GM12878 (cell line): ENCODE measurements around the gene PTPN21. TPM values are rescaled to one million over a fixed set of nuclear protein-coding genes. Genes with fewer than 3 reads are reported as not detected.

ENCODE experiments used
- ATAC-seq: fragments of 200-7000 bp; cut with Tn5 transposase; 3 replicates; pipeline ENCODE4 v1.9.1; 2020; ENCODE audit warnings: mild to moderate bottlenecking, moderate library complexity
- BruUV-seq: library from RNA; stranded (reverse); fragments of 400-500 nt; replicated peaks from 2 replicates; lab custom pipeline; 2021; lab: Mats Ljungman, UMichigan
- CTCF ChIA-PET: fragments of 300-600 bp; sonication (Branson Sonifier 250); formaldehyde crosslinking; extraction: SDS; loops from one replicate; lab custom pipeline; 2021; ENCODE audit warnings: inconsistent platforms; lab: Yijun Ruan, JAX
- POLR2A ChIA-PET: fragments of 350-600 bp; formaldehyde crosslinking; extraction: SDS; loops from one replicate; lab custom pipeline; 2021; ENCODE audit warnings: inconsistent platforms; lab: Charles Lee
- RAD21 ChIA-PET: fragments of 300-600 bp; sonication (Branson Sonifier 250); formaldehyde crosslinking; loops from one replicate; lab custom pipeline; 2023; ENCODE audit warnings: antibody characterized with exemption; ENCODE audit not compliant: unreplicated experiment; lab: Charles Lee
- SMC1A ChIA-PET: fragments of 300-600 bp; sonication (Branson Sonifier 250); formaldehyde crosslinking; loops from one replicate; lab custom pipeline; 2023; ENCODE audit not compliant: unreplicated experiment, uncharacterized antibody; lab: Charles Lee
- DNase-seq: peaks from one replicate; pipeline ENCODE4 v3.0.0-alpha.2; 2011; ENCODE audit warnings: low read depth, low spot score
- FAIRE-seq: peaks from 3 replicates; lab custom pipeline; 2011; peaks lifted over from hg19 to GRCh38; lab: Jason Lieb, UNC
- H2AFZ ChIP-seq: 2 replicates; pipeline ENCODE4 v1.6.0; 2011; ENCODE audit warnings: low read depth, low read length, control low read depth; ENCODE audit not compliant: control insufficient read depth
- H3K27ac ChIP-seq: 2 replicates; pipeline ENCODE4 v1.5.1; 2011; ENCODE audit warnings: control low read depth; ENCODE audit not compliant: control insufficient read depth, insufficient read depth
- H3K27me3 ChIP-seq, 2 experiments: replicated peaks in 1 of 2; 2 replicates each; pipeline versions ENCODE4 v1.6.0 to v1.6.1; 2011; ENCODE audit warnings: low read length in 1 of 2; ENCODE audit not compliant: control insufficient read depth in 2 of 2, insufficient read depth in 2 of 2
- H3K36me3 ChIP-seq, 2 experiments: 2 replicates each; pipeline ENCODE4 v1.5.1; 2011; ENCODE audit warnings: low read length in 1 of 2; ENCODE audit not compliant: control insufficient read depth in 2 of 2, insufficient read depth in 2 of 2
- H3K4me1 ChIP-seq: 2 replicates; pipeline ENCODE4 v1.6.1; 2011; ENCODE audit warnings: mild to moderate bottlenecking, low read length, moderate library complexity, mixed read lengths; ENCODE audit not compliant: control insufficient read depth, insufficient read depth
- H3K4me2 ChIP-seq: 2 replicates; pipeline ENCODE4 v1.6.0; 2011; ENCODE audit warnings: control low read depth; ENCODE audit not compliant: control insufficient read depth, insufficient read depth
- H3K4me3 ChIP-seq: fragments of 200-600 bp; sonication (generic); 2 replicates; pipeline ENCODE4 v1.5.1; 2016
- H3K79me2 ChIP-seq: 2 replicates; pipeline ENCODE4 v1.6.0; 2011; ENCODE audit warnings: low read length; ENCODE audit not compliant: control insufficient read depth, insufficient read depth
- H3K9ac ChIP-seq: 2 replicates; pipeline ENCODE4 v1.8.0; 2011; ENCODE audit warnings: low read length, control low read depth, mixed read lengths; ENCODE audit not compliant: control insufficient read depth, insufficient read depth
- H3K9me3 ChIP-seq: replicated peaks from 3 replicates; pipeline ENCODE4 v1.5.1; 2011; ENCODE audit warnings: mild to moderate bottlenecking, low read length; ENCODE audit not compliant: control insufficient read depth, insufficient read depth
- H4K20me1 ChIP-seq: 2 replicates; pipeline ENCODE4 v1.6.0; 2011; ENCODE audit not compliant: control insufficient read depth, insufficient read depth
- CHD2 ChIP-seq: IDR thresholded peaks from 2 replicates; pipeline ENCODE4 v1.6.1; 2011; ENCODE audit warnings: low read depth, low read length, improper control_type of control experiment, borderline replicate concordance
- DPF2 ChIP-seq: fragments of 450-650 bp; IDR thresholded peaks from 2 replicates; pipeline ENCODE4 v1.6.1; 2017; ENCODE audit warnings: mild to moderate bottlenecking
- EGR1 ChIP-seq, 2 experiments: IDR thresholded peaks; 1 replicate in 1 of 2; 2 replicates in 1 of 2; pipeline ENCODE4 v1.6.1; 2011 to 2012; ENCODE audit warnings: low read depth in 2 of 2, low read length in 2 of 2, borderline replicate concordance in 1 of 2, mild to moderate bottlenecking in 1 of 2, moderate library complexity in 1 of 2
- ESRRA ChIP-seq: IDR thresholded peaks from 2 replicates; pipeline ENCODE4 v1.6.1; 2012; ENCODE audit warnings: mild to moderate bottlenecking, low read length, improper control_type of control experiment
- FOXK2 ChIP-seq: fragments of 450-650 bp; IDR thresholded peaks from 2 replicates; pipeline ENCODE4 v1.6.1; 2017; ENCODE audit warnings: mild to moderate bottlenecking, moderate library complexity
- FOXM1 ChIP-seq: IDR thresholded peaks from 2 replicates; pipeline ENCODE4 v1.6.1; 2012; ENCODE audit warnings: low read depth, mild to moderate bottlenecking, inconsistent platforms, low read length, moderate library complexity
- GATAD2B ChIP-seq: fragments of 450-650 bp; conservative IDR thresholded peaks from 2 replicates; pipeline ENCODE4 v1.6.1; 2017; ENCODE audit warnings: low read depth, mild to moderate bottlenecking, moderate library complexity
- HDAC6 ChIP-seq: fragments of 200-600 bp; sonication (generic); IDR thresholded peaks from one replicate; pipeline ENCODE4 v1.8.0; 2017; ENCODE audit warnings: antibody characterized with exemption; ENCODE audit not compliant: unreplicated experiment
- MYC ChIP-seq: IDR thresholded peaks from 2 replicates; pipeline ENCODE4 v1.6.1; 2011; ENCODE audit warnings: mild to moderate bottlenecking, low read length, moderate library complexity, inconsistent platforms; ENCODE audit not compliant: insufficient read depth, insufficient replicate concordance, insufficient read length, severe bottlenecking
- NBN ChIP-seq: fragments of 450-650 bp; IDR thresholded peaks from 2 replicates; pipeline ENCODE4 v1.6.1; 2016
- PAX5 ChIP-seq: IDR thresholded peaks from 2 replicates; pipeline ENCODE4 v1.6.1; 2011; ENCODE audit warnings: low read depth, low read length, borderline replicate concordance
- RBBP5 ChIP-seq: fragments of 200-600 bp; sonication (generic); conservative IDR thresholded peaks from 2 replicates; pipeline ENCODE4 v1.6.1; 2016
- SIX5 ChIP-seq: IDR thresholded peaks from 2 replicates; pipeline ENCODE4 v1.6.1; 2011; ENCODE audit warnings: mild to moderate bottlenecking, low read depth, low read length, moderate library complexity; ENCODE audit not compliant: severe bottlenecking
- TCF7 ChIP-seq: IDR thresholded peaks from 2 replicates; pipeline ENCODE4 v1.6.1; 2014; ENCODE audit warnings: antibody characterized with exemption, borderline replicate concordance
- ZNF24 ChIP-seq: fragments of 450-650 bp; IDR thresholded peaks from 2 replicates; pipeline ENCODE4 v1.6.1; 2017; ENCODE audit warnings: antibody characterized with exemption, mild to moderate bottlenecking
- ZNF592 ChIP-seq: fragments of 450-650 bp; IDR thresholded peaks from 2 replicates; pipeline ENCODE4 v1.6.1; 2017; ENCODE audit warnings: mild to moderate bottlenecking, moderate library complexity
- WGBS: methylation state at CpG from one replicate; pipeline ENCODE4 v1.1.6; 2016; ENCODE audit warnings: low lambda C conversion rate; ENCODE audit not compliant: insufficient replicate concordance, insufficient coverage; ENCODE audit errors: missing lambda C conversion rate; 5-methylcytosine and 5-hydroxymethylcytosine counted together
- in situ Hi-C: fragments of 300-500 bp; cut with MboI; formaldehyde crosslinking; loops from 9 replicates; pipeline ENCODE4 v1.14.3; 2018; ENCODE audit warnings: mixed read lengths
- intact Hi-C: fragments of 100-400 bp; cut with micrococcal nuclease; formaldehyde crosslinking; loops from one replicate; pipeline ENCODE4 v1.14.2; 2022; ENCODE audit not compliant: unreplicated experiment
- polyA plus RNA-seq, 11 experiments: library from polyadenylated mRNA; depleted of rRNA in 4 of 11; unstranded in 6 of 11; stranded (reverse) in 5 of 11; fragments of >200 nt; fragmentation: Nextera tagmentation in 4 of 11; fragmentation: Illumina TruSeq in 1 of 11; extraction: Ambion mirVana in 4 of 11; extraction: Trizol in 1 of 11; gene quantifications; 1 replicate in 1 of 11; 2 replicates in 10 of 11; pipeline versions ENCODE4 v1.2.1 to v1.2.3, GENCODE V29; 2011 to 2016; ENCODE audit warnings: inconsistent platforms in 2 of 11, missing spikeins in 2 of 11, low read depth in 1 of 11
- total RNA-seq, 4 experiments: library from RNA; depleted of rRNA in 3 of 4; stranded (reverse); fragments of >200 nt in 3 of 4; fragmentation: Illumina TruSeq in 1 of 4; extraction: Trizol in 1 of 4; gene quantifications; 2 replicates each; pipeline versions ENCODE4 v1.2.1 to v1.2.3, GENCODE V29; 2013 to 2021

The PTPN21 gene
- total and polyA plus RNA-seq, 10 of the 15 experiments (the other 5 are each of a cell fraction or from before 2014, with no cell fraction given): 0.01 to 0.23 (median 0.04) TPM; not detected in 3

DNA sequence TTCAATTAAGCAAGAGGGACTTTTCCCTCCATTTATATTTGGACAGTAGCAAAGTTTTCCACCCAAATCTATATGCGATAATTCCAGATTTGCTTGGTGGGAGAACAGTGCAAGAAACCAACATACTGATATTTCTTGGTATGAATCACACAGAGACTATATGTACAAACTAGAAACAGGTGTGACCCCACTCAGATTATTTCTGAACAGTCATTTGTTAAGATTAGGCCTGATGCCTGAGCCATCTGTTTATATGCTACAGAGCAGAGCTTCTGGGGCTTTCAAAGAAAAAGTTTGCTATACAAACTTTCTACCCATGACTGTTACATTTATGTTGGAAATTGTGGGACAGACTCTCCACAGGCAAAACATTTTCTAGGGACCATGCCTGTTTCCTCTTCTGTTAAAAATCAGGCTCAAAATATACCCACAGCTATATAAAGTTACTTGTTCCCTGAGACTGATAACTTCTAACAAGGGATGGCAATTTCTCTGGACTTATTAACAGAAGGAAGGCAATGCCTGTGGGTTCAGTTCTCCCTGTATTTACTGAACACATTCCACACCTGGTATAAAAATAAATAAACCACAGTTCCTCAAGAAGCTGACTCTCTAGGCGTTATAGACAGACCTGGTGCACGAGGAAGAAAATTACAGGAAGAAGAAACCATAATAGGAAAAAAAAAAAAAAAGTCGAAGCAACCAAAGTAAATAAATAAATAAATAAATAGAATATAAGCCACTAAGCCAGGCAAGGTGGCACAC is 8.0 kb downstream of the PTPN21 start:
- Histone ChIP-seq H3K27me3 (peaks cover 0 to 2% of the 10 kb centered on the region in 2 experiments; a peak in 3 of 4 replicates), H2AFZ (no peak overlapping the region), H3K4me3 (no peak overlapping the region), H3K9me3 (no peaks in the 10 kb centered on the region), H3K9ac (no peak overlapping the region), H3K4me1 (no peaks in the 10 kb centered on the region), H3K4me2 (no peak overlapping the region), H3K36me3 (no peaks in the 10 kb centered on the region), H3K79me2 (no peaks in the 10 kb centered on the region), H4K20me1 (no peaks in the 10 kb centered on the region), H3K27ac (no peak overlapping the region)
- BruUV-seq: no TSS peak
- WGBS: 94% methylated on average over 3 of the region's 4 CpGs
- POLR2A ChIA-PET: interaction anchor here (0.7 kb wide), 1 partner anchor 588 kb away, joined by 3 read pairs; no protein-coding TSS in a partner anchor
- no peak for TF ChIP-seq ZNF592
- no peak for TF ChIP-seq RBBP5
- no peak for TF ChIP-seq ESRRA
- no peak for TF ChIP-seq NBN
- no peak for TF ChIP-seq CHD2
- TF ChIP-seq MYC: no peak
- no peak for TF ChIP-seq FOXK2
- no peak for TF ChIP-seq TCF7
- no peak for TF ChIP-seq ZNF24
- no peak for TF ChIP-seq EGR1 (IDR thresholded peaks at IDR 0.05; ENCODE audit: borderline replicate concordance in 1 of 2, low read depth in 2 of 2, low read length in 2 of 2)
- TF ChIP-seq FOXM1: no peak
- no peak for TF ChIP-seq GATAD2B
- TF ChIP-seq PAX5: no peak
- TF ChIP-seq HDAC6: no peak
- no peak for TF ChIP-seq SIX5
- TF ChIP-seq DPF2: no peak
- in situ Hi-C loops (no loop called here), intact Hi-C loops (no loop called here)
- no peak for FAIRE-seq
- no peak for DNase-seq
- RAD21 ChIA-PET: no interaction called here
- CTCF ChIA-PET: interaction anchor here (0.7 kb wide), 1 partner anchor 8 kb away, joined by 3 read pairs; no protein-coding TSS in a partner anchor
- no peak for ATAC-seq
- SMC1A ChIA-PET: interaction anchor here (0.7 kb wide), 1 partner anchor 35 kb away, joined by 3 read pairs; no protein-coding TSS in a partner anchor
